ENCODE measurements around the gene SNX9.

DNA sequence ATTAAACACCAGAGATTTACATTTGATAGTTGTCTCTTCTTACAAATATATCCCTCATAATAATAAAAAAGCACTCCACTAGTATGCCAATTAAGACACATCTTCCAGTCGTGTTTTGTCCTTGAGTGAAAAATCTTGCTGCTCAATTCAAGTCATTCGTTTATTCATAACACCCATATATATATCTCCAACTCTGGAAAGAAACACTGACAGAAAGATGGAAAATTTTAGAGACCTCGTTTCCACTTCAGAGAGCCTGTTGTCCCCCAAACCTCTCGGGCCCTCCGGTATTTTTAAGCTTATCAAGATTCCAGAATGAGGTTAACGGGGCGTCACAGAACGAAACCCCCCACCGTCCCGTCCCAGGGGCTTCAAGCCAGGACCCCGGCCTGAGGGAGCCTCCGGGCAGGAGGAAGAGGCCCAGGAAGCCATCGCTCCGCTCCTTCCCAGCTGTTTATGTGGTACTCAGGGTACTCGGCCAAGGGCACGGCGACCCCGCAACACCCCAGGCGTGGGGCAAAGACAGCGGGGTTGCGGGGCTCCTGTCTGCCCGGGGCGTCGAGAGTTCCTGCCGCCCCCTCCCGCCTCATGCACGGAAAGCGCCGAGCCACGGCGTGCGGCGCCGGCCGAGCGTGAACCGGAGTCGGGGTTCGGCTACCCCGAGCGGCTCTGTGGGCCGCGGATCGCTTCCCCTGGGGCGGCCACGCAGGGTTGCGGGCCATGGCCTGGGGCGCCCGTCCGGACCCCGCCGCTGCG, 623 bp upstream of the SNX9 start:
- no peak for TF ChIP-seq CTCF (IDR thresholded peaks at IDR 0.05; ENCODE audit: low read depth, low read length)
- no peak for TF ChIP-seq EZH2phosphoT487 (IDR thresholded peaks at IDR 0.05; ENCODE audit: low read depth)

All from OCI-LY3 (cell line).